HepG2 (cell line): ENCODE measurements around the gene SNAP25.

ENCODE experiments used
- CENPX ChIP-seq: sonication (generic); formaldehyde crosslinking; IDR thresholded peaks from 2 replicates; pipeline ENCODE4 v1.9.0; 2021; ENCODE audit warnings: mild to moderate bottlenecking, missing genetic modification reagents, moderate library complexity
- ELF4 ChIP-seq: sonication (generic); formaldehyde crosslinking; IDR thresholded peaks from 2 replicates; pipeline ENCODE4 v1.5.0; 2020; ENCODE audit warnings: missing genetic modification reagents, mild to moderate bottlenecking, moderate library complexity, borderline replicate concordance
- KLF6 ChIP-seq: IDR thresholded peaks from 2 replicates; pipeline ENCODE4 v1.8.0; 2016; ENCODE audit warnings: missing biosample characterization, missing genetic modification reagents
- POLR2A ChIP-seq, 2 experiments: IDR thresholded peaks; 2 replicates each; pipeline ENCODE4 v1.6.1; 2011; ENCODE audit warnings: low read depth in 2 of 2, low read length in 2 of 2, mild to moderate bottlenecking in 1 of 2, moderate library complexity in 1 of 2; ENCODE audit not compliant: insufficient read depth in 1 of 2
- SMC3 ChIP-seq: IDR thresholded peaks from 2 replicates; pipeline ENCODE4 v1.6.1; 2011; ENCODE audit warnings: low read length, improper control_type of control experiment
- ZBTB20 ChIP-seq: sonication (generic); formaldehyde crosslinking; IDR thresholded peaks from 2 replicates; pipeline ENCODE4 v1.8.1; 2023; ENCODE audit warnings: missing genetic modification reagents, low read depth, mild to moderate bottlenecking, borderline replicate concordance
- ZNF788 ChIP-seq: sonication (generic); formaldehyde crosslinking; IDR thresholded peaks from 2 replicates; pipeline ENCODE4 v1.5.0; 2020; ENCODE audit warnings: mild to moderate bottlenecking, missing genetic modification reagents, borderline replicate concordance
- TF ChIP-seq, protein P1 (sequence below), 2 experiments: sonication (generic) in 1 of 2; formaldehyde crosslinking in 1 of 2; IDR thresholded peaks; 2 replicates each; pipeline versions ENCODE4 v1.5.1 to v1.6.1; 2011 to 2020; ENCODE audit warnings: borderline replicate concordance in 1 of 2, low read depth in 1 of 2, low read length in 1 of 2, mild to moderate bottlenecking in 1 of 2, missing genetic modification reagents in 1 of 2, moderate library complexity in 1 of 2
- TF ChIP-seq, protein P2 (sequence below): IDR thresholded peaks from 2 replicates; pipeline ENCODE4 v1.6.1; 2012; ENCODE audit warnings: low read depth, low read length, improper control_type of control experiment
- TF ChIP-seq, protein P3 (sequence below): sonication (generic); formaldehyde crosslinking; IDR thresholded peaks from 2 replicates; pipeline ENCODE4 v1.5.0; 2020; ENCODE audit warnings: mild to moderate bottlenecking, missing genetic modification reagents, moderate library complexity
- TF ChIP-seq, protein P4 (sequence below): sonication (generic); formaldehyde crosslinking; IDR thresholded peaks from 2 replicates; pipeline ENCODE4 v1.4.0; 2020; ENCODE audit warnings: missing genetic modification reagents
- TF ChIP-seq, protein P5 (sequence below): sonication (generic); formaldehyde crosslinking; IDR thresholded peaks from 2 replicates; pipeline ENCODE4 v1.4.0; 2020; ENCODE audit warnings: mild to moderate bottlenecking, missing genetic modification reagents

DNA sequence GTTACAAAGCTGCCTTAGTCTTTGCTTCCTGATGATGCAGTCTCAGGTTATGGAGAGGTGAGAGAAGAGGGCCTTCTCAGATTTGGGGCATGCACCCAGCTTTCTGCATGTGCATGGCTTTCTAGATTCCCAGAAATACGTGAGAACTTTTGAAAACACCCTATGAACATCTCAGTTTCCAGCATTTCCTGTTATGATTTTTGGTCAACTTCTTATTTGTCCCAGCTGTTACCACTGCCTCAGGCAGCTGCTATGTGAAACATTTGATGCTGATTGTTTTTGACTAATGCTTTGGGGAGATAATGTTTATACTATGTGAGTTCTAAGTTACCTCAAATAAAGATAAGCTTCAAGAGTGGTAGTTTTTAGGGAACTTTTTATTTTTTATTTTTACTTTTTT is 9.5 kb upstream of the SNAP25 start:
- TF ChIP-seq CENPX (CRISPR knock-in tag): no peak
- TF ChIP-seq SMC3: no peak
- no peak for TF ChIP-seq POLR2A (IDR thresholded peaks at IDR 0.05; ENCODE audit: insufficient read depth in 1 of 2, low read depth in 2 of 2, low read length in 2 of 2)
- TF ChIP-seq, protein P1, sequence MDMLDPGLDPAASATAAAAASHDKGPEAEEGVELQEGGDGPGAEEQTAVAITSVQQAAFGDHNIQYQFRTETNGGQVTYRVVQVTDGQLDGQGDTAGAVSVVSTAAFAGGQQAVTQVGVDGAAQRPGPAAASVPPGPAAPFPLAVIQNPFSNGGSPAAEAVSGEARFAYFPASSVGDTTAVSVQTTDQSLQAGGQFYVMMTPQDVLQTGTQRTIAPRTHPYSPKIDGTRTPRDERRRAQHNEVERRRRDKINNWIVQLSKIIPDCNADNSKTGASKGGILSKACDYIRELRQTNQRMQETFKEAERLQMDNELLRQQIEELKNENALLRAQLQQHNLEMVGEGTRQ (IDR thresholded peaks at IDR 0.05; ENCODE audit: low read depth, low read length): no peak
- TF ChIP-seq, protein P1 (CRISPR knock-in tag; IDR thresholded peaks at IDR 0.05; ENCODE audit: borderline replicate concordance): no peak
- TF ChIP-seq, protein P2, sequence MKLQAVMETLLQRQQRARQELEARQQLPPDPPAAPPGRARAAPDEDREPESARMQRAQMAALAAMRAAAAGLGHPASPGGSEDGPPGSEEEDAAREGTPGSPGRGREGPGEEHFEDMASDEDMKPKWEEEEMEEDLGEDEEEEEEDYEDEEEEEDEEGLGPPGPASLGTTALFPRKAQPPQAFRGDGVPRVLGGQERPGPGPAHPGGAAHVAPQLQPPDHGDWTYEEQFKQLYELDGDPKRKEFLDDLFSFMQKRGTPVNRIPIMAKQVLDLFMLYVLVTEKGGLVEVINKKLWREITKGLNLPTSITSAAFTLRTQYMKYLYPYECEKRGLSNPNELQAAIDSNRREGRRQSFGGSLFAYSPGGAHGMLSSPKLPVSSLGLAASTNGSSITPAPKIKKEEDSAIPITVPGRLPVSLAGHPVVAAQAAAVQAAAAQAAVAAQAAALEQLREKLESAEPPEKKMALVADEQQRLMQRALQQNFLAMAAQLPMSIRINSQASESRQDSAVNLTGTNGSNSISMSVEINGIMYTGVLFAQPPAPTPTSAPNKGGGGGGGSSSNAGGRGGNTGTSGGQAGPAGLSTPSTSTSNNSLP: no peak
- TF ChIP-seq ELF4 (CRISPR knock-in tag): no peak
- TF ChIP-seq, protein P3, sequence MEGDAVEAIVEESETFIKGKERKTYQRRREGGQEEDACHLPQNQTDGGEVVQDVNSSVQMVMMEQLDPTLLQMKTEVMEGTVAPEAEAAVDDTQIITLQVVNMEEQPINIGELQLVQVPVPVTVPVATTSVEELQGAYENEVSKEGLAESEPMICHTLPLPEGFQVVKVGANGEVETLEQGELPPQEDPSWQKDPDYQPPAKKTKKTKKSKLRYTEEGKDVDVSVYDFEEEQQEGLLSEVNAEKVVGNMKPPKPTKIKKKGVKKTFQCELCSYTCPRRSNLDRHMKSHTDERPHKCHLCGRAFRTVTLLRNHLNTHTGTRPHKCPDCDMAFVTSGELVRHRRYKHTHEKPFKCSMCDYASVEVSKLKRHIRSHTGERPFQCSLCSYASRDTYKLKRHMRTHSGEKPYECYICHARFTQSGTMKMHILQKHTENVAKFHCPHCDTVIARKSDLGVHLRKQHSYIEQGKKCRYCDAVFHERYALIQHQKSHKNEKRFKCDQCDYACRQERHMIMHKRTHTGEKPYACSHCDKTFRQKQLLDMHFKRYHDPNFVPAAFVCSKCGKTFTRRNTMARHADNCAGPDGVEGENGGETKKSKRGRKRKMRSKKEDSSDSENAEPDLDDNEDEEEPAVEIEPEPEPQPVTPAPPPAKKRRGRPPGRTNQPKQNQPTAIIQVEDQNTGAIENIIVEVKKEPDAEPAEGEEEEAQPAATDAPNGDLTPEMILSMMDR: no peak
- TF ChIP-seq KLF6 (CRISPR knock-in tag): no peak
- TF ChIP-seq, protein P4, sequence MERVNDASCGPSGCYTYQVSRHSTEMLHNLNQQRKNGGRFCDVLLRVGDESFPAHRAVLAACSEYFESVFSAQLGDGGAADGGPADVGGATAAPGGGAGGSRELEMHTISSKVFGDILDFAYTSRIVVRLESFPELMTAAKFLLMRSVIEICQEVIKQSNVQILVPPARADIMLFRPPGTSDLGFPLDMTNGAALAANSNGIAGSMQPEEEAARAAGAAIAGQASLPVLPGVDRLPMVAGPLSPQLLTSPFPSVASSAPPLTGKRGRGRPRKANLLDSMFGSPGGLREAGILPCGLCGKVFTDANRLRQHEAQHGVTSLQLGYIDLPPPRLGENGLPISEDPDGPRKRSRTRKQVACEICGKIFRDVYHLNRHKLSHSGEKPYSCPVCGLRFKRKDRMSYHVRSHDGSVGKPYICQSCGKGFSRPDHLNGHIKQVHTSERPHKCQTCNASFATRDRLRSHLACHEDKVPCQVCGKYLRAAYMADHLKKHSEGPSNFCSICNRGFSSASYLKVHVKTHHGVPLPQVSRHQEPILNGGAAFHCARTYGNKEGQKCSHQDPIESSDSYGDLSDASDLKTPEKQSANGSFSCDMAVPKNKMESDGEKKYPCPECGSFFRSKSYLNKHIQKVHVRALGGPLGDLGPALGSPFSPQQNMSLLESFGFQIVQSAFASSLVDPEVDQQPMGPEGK (CRISPR knock-in tag): no peak
- no peak for TF ChIP-seq ZNF788 (CRISPR knock-in tag)
- TF ChIP-seq ZBTB20 (CRISPR knock-in tag): no peak
- TF ChIP-seq, protein P5, sequence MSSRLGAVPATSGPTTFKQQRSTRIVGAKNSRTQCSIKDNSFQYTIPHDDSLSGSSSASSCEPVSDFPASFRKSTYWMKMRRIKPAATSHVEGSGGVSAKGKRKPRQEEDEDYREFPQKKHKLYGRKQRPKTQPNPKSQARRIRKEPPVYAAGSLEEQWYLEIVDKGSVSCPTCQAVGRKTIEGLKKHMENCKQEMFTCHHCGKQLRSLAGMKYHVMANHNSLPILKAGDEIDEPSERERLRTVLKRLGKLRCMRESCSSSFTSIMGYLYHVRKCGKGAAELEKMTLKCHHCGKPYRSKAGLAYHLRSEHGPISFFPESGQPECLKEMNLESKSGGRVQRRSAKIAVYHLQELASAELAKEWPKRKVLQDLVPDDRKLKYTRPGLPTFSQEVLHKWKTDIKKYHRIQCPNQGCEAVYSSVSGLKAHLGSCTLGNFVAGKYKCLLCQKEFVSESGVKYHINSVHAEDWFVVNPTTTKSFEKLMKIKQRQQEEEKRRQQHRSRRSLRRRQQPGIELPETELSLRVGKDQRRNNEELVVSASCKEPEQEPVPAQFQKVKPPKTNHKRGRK (CRISPR knock-in tag): no peak
